Forelimb muscle (tissue), 1 donor: Measurements from ENCODE around the gene IFNAR1. TPM values are rescaled to one million over a fixed set of nuclear protein-coding genes. Genes with fewer than 3 reads are reported as not detected.
A peak's percentile ranks its signal among the peaks of the same experiment; 100 is the strongest.
"Not testable (repeated sequence)": the region's sequence is repeated elsewhere in the genome, so short reads cannot be mapped to it uniquely, and the experiment has no call there.

ENCODE experiments used
- DNase-seq: peaks from one replicate; pipeline ENCODE4 v3.0.0-alpha.2; 2013; ENCODE audit warnings: low read depth
- polyA plus RNA-seq: library from polyadenylated mRNA; unstranded; fragments of 120-200 nt; gene quantifications from one replicate; pipeline ENCODE4 v1.2.1, GENCODE V29; 2013; ENCODE audit not compliant: insufficient read length

Gene IFNAR1
- polyA plus RNA-seq, 1 donor: 20.9 TPM

- DNase-seq: no peak
These were observed 18.8 kb upstream of the IFNAR1 start for GRCh38 chr21:33305938-33306337.

- no peak for DNase-seq
These were observed 15.9 kb upstream of the IFNAR1 start for GRCh38 chr21:33308586-33309490.

GRCh38 chr21:33309778-33310177, 15.0 kb upstream of the IFNAR1 start:
- no peak for DNase-seq

GRCh38 chr21:33312121-33312520, 12.6 kb upstream of the IFNAR1 start:
- DNase-seq: no peak

GRCh38 chr21:33313183-33313582, 11.6 kb upstream of the IFNAR1 start:
- DNase-seq: no peak

- no peak for DNase-seq
These were observed 11.2 kb upstream of the IFNAR1 start for GRCh38 chr21:33313611-33314010.

- DNase-seq: no peak
These were observed 10.7 kb upstream of the IFNAR1 start for GRCh38 chr21:33314111-33314510.

- no peak for DNase-seq
These were observed 8.6 kb upstream of the IFNAR1 start for GRCh38 chr21:33315946-33316710.

- DNase-seq: peak; percentile 89
These were observed 7.6 kb upstream of the IFNAR1 start for GRCh38 chr21:33317145-33317544.

GRCh38 chr21:33317786-33318486, 6.8 kb upstream of the IFNAR1 start:
- DNase-seq: no peak

GRCh38 chr21:33321005-33321404, 3.8 kb upstream of the IFNAR1 start:
- not testable (repeated sequence) for DNase-seq

- DNase-seq: not testable (repeated sequence)
These were observed 1.2 kb upstream of the IFNAR1 start for GRCh38 chr21:33323610-33324009.

- no peak for DNase-seq
These were observed 675 bp downstream of the IFNAR1 start for GRCh38 chr21:33325222-33326067.

GRCh38 chr21:33327326-33327725, 2.6 kb downstream of the IFNAR1 start:
- no peak for DNase-seq

- DNase-seq: no peak
These were observed 3.1 kb downstream of the IFNAR1 start for GRCh38 chr21:33327792-33328433.

- no peak for DNase-seq
These were observed 6.0 kb downstream of the IFNAR1 start for GRCh38 chr21:33330726-33331125.

- no peak for DNase-seq
These were observed 7.4 kb downstream of the IFNAR1 start for GRCh38 chr21:33332143-33332542.

- DNase-seq: no peak
These were observed 9.4 kb downstream of the IFNAR1 start for GRCh38 chr21:33334191-33334590.

GRCh38 chr21:33334824-33335223, 10.1 kb downstream of the IFNAR1 start:
- DNase-seq: no peak

GRCh38 chr21:33339135-33339534, 14.4 kb downstream of the IFNAR1 start:
- DNase-seq: no peak

- DNase-seq: no peak
These were observed 15.1 kb downstream of the IFNAR1 start for GRCh38 chr21:33339918-33340317.
